ENCODE measurements around the gene NEU1. TPM values are rescaled to one million over a fixed set of nuclear protein-coding genes. Genes with fewer than 3 reads are reported as not detected.

Gene NEU1
- 24.9 to 34.9 TPM (median 25.5 TPM) in 5 replicates for total RNA-seq (2022; extraction: Qiagen RNA extraction; ENCODE audit: low read depth)

DNA sequence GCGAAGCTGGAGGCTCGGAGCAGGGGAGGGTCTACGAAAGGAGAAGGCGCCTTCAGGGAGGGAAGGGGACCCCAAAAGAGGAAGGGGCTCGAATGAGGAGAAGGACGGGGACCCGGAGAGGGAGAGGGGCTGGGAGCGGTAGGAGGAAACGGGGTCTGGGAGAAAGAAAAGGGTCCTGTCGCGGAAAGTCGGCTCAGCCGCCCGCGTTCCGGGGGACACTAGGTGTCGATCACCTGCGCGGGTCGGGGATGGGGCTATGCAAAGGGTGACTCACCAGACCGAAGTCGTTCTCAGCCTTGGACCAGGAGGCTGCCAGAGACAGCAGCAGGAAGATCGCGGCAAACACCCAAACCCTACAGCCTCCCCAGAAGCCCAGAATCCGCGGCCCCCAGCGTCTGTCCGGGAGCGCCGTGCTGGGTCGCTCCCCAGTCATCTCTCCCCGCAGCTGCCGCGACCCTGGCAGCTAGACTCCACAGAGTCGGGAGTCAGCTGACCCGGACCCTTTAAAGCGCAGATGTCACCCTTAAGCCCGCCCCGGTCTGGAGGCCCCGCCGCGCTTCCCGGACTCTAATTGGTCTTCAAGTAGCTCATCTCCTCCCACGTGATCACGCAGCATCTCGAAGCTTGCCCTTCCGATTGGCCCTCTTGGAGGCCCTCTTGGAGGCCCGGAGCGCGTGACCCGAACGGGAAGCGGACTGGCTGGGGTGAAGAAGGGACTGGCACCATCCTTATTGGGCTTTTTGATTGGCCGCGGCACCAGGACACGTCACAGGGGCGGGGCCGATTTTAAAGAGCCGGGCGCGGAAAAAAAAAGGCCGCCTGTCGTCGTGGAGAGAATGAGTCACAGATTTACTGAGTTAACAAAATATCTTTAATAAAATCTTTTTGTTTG lies at the start of gene NEU1:
TSS of gene NEU1 (minus strand) at position 478 of the 892 bp plus-strand sequence. CDS start at position 433, 45 bp downstream.

GRCh38 chr6:31901953-31902643 lies 39.5 kb upstream of the NEU1 start, which contains the start of gene ZBTB12:
ZBTB12 (minus strand) TSS chr6:31902086; CDS start chr6:31901305, 781 bp downstream.

DNA sequence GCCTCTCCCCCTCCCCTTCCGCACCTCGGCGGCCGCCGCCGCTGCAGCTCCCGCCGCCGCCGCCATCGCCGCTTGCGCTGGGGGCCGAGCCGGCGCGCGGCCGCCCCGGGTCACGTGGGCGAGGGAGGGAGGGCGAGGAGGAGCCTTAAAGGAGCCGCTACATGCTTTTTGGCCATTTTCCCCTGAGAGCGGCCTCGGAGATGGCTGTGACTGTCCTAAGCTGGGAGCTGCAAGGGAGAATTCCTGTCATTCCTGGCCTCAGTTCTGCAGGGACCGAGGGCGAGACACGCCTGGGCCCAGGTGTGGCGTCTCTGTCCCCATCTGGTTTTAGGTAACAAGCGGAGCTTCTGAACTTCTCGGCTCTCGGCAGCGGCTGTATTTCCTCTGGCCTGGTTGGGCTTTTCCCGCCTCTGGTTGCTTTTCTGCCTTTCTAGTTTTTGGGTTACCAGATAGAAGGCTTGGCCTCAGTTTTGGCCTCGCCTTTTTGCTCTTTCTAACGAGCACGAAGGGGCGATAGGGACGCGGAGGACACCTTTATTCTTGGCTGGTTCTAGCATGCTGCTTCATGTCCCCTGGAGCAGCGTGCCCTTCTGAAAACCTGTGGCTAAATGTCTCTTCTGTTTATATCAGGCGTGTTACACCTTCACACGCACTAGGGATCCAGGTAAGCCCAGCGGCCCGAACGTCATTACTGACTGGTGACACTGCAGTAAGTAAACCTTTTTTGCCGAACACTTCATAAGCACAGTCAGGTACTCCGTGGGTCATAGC lies 35.2 kb upstream of the NEU1 start, which contains the start of gene EHMT2:
TSS of gene EHMT2 (minus strand) at position 87 of the 771 bp plus-strand sequence. CDS start at position 66, 21 bp downstream.

GRCh38 chr6:31878726-31879125 lies 16.1 kb upstream of the NEU1 start, which contains the start of gene SLC44A4:
SLC44A4 (minus strand) TSS chr6:31878997; CDS start chr6:31878980, 17 bp downstream.

DNA sequence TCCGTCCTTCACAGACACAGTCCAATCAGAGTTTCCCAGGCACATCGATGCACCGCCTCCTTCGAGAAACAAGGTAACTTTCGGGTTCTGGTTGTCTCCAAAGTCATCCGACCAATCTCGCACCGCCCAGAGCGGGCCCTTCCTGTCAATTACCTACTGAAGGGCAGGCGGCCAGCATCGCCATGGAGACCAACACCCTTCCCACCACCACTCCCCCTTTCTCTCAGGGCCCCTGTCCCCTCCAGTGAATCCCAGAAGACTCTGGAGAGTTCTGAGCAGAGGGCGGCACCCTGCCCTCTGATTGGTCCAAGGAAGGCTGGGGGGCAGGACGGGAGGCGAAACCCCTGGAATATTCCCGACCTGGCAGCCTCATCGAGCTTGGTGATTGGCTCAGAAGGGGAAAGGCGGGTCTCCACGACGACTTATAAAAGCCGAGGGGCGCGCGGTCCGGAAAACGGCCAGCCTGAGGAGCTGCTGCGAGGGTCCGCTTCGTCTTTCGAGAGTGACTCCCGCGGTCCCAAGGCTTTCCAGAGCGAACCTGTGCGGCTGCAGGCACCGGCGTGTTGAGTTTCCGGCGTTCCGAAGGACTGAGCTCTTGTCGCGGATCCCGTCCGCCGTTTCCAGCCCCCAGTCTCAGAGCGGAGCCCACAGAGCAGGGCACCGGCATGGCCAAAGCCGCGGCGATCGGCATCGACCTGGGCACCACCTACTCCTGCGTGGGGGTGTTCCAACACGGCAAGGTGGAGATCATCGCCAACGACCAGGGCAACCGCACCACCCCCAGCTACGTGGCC lies 35.1 kb downstream of the NEU1 start, which contains the start of gene HSPA1B:
TSS of gene HSPA1B (plus strand) at position 453 of the 794 bp plus-strand sequence. CDS start at position 666, 213 bp downstream.

GRCh38 chr6:31815025-31815838 lies 47.4 kb downstream of the NEU1 start, which contains the start of the genes HSPA1A and HSPA1L:
HSPA1A (plus strand) TSS chr6:31815543; CDS start chr6:31815757, 214 bp downstream.
HSPA1L (minus strand) TSS chr6:31815283; CDS start chr6:31811972, 3,311 bp downstream.

Other genes starting within 250 kb of the NEU1 start
- gene AIF1, start 247.6 kb downstream of the NEU1 start, total RNA-seq (2022; extraction: Qiagen RNA extraction; ENCODE audit: low read depth), result not detected in 5 replicates
- 66.6 to 89.8 TPM (median 85.0 TPM) in 5 replicates for gene PRRC2A, start 242.1 kb downstream of the NEU1 start, total RNA-seq (2022; extraction: Qiagen RNA extraction; ENCODE audit: low read depth)
- 114 to 149 TPM (median 138 TPM) in 5 replicates for gene BAG6, start 210.2 kb downstream of the NEU1 start, total RNA-seq (2022; extraction: Qiagen RNA extraction; ENCODE audit: low read depth)
- gene APOM, start 206.9 kb downstream of the NEU1 start, total RNA-seq (2022; extraction: Qiagen RNA extraction; ENCODE audit: low read depth), result 2.6 to 4.5 TPM (median 3.1 TPM) in 5 replicates
- 10.6 to 12.7 TPM (median 12.1 TPM) in 5 replicates for gene C6orf47, start 202.0 kb downstream of the NEU1 start, total RNA-seq (2022; extraction: Qiagen RNA extraction; ENCODE audit: low read depth)
- gene GPANK1, start 197.8 kb downstream of the NEU1 start, total RNA-seq (2022; extraction: Qiagen RNA extraction; ENCODE audit: low read depth), result 8.2 to 10.4 TPM (median 9.7 TPM) in 5 replicates
- 167 to 186 TPM (median 177 TPM) in 5 replicates for gene CSNK2B, start 196.7 kb downstream of the NEU1 start, total RNA-seq (2022; extraction: Qiagen RNA extraction; ENCODE audit: low read depth)
- gene LY6G5B, start 192.8 kb downstream of the NEU1 start, total RNA-seq (2022; extraction: Qiagen RNA extraction; ENCODE audit: low read depth), result 3.6 to 5.4 TPM (median 4.3 TPM) in 5 replicates
- gene LY6G5C, start 181.8 kb downstream of the NEU1 start, total RNA-seq (2022; extraction: Qiagen RNA extraction; ENCODE audit: low read depth), result 1.3 to 2.5 TPM (median 1.7 TPM) in 5 replicates
- 12.8 to 19.4 TPM (median 18.7 TPM) in 5 replicates for gene ABHD16A, start 159.5 kb downstream of the NEU1 start, total RNA-seq (2022; extraction: Qiagen RNA extraction; ENCODE audit: low read depth)
- gene LY6G6F, start 156.0 kb downstream of the NEU1 start, total RNA-seq (2022; extraction: Qiagen RNA extraction; ENCODE audit: low read depth), result not detected in 5 replicates
- not detected in 5 replicates for gene LY6G6D, start 147.5 kb downstream of the NEU1 start, total RNA-seq (2022; extraction: Qiagen RNA extraction; ENCODE audit: low read depth)
- 0.14 TPM in 1 of 5 replicates, not detected in the others for gene LY6G6C, start 141.1 kb downstream of the NEU1 start, total RNA-seq (2022; extraction: Qiagen RNA extraction; ENCODE audit: low read depth)
- not detected in 5 replicates for gene MPIG6B, start 139.4 kb downstream of the NEU1 start, total RNA-seq (2022; extraction: Qiagen RNA extraction; ENCODE audit: low read depth)
- gene DDAH2, start 133.5 kb downstream of the NEU1 start, total RNA-seq (2022; extraction: Qiagen RNA extraction; ENCODE audit: low read depth), result 26.8 to 31.8 TPM (median 27.9 TPM) in 5 replicates
- gene CLIC1, start 126.3 kb downstream of the NEU1 start, total RNA-seq (2022; extraction: Qiagen RNA extraction; ENCODE audit: low read depth), result 486 to 498 TPM (median 493 TPM) in 5 replicates
- 10.5 to 13.8 TPM (median 12.5 TPM) in 5 replicates for gene MSH5, start 122.8 kb downstream of the NEU1 start, total RNA-seq (2022; extraction: Qiagen RNA extraction; ENCODE audit: low read depth)
- 1.6 to 3.9 TPM (median 3.7 TPM) in 5 replicates for gene SAPCD1, start 100.2 kb downstream of the NEU1 start, total RNA-seq (2022; extraction: Qiagen RNA extraction; ENCODE audit: low read depth)
- gene VWA7, start 85.5 kb downstream of the NEU1 start, total RNA-seq (2022; extraction: Qiagen RNA extraction; ENCODE audit: low read depth), result 1.2 to 2.0 TPM (median 1.5 TPM) in 5 replicates
- 47.4 to 59.1 TPM (median 53.3 TPM) in 5 replicates for gene VARS1, start 67.1 kb downstream of the NEU1 start, total RNA-seq (2022; extraction: Qiagen RNA extraction; ENCODE audit: low read depth)
- 52.2 to 66.7 TPM (median 61.9 TPM) in 5 replicates for gene LSM2, start 55.9 kb downstream of the NEU1 start, total RNA-seq (2022; extraction: Qiagen RNA extraction; ENCODE audit: low read depth)
- 0.82 to 1.5 TPM (median 1.3 TPM) in 5 replicates for gene HSPA1L, start 47.5 kb downstream of the NEU1 start, total RNA-seq (2022; extraction: Qiagen RNA extraction; ENCODE audit: low read depth)
- 148 to 264 TPM (median 205 TPM) in 5 replicates for gene HSPA1A, start 47.3 kb downstream of the NEU1 start, total RNA-seq (2022; extraction: Qiagen RNA extraction; ENCODE audit: low read depth)
- 116 to 191 TPM (median 162 TPM) in 5 replicates for gene HSPA1B, start 35.1 kb downstream of the NEU1 start, total RNA-seq (2022; extraction: Qiagen RNA extraction; ENCODE audit: low read depth)
- gene SLC44A4, start 16.2 kb upstream of the NEU1 start, total RNA-seq (2022; extraction: Qiagen RNA extraction; ENCODE audit: low read depth), result 0.05 to 0.21 TPM in 2 of 5 replicates, not detected in the others
- gene EHMT2, start 34.9 kb upstream of the NEU1 start, total RNA-seq (2022; extraction: Qiagen RNA extraction; ENCODE audit: low read depth), result 23.1 to 27.6 TPM (median 27.1 TPM) in 5 replicates
- gene ZBTB12, start 39.3 kb upstream of the NEU1 start, total RNA-seq (2022; extraction: Qiagen RNA extraction; ENCODE audit: low read depth), result 3.1 to 4.0 TPM (median 3.5 TPM) in 5 replicates
- 0.07 to 0.43 TPM (median 0.23 TPM) in 5 replicates for gene C2, start 64.9 kb upstream of the NEU1 start, total RNA-seq (2022; extraction: Qiagen RNA extraction; ENCODE audit: low read depth)
- gene CFB, start 83.3 kb upstream of the NEU1 start, total RNA-seq (2022; extraction: Qiagen RNA extraction; ENCODE audit: low read depth), result 1.6 to 3.3 TPM (median 2.4 TPM) in 5 replicates
- gene NELFE, start 96.2 kb upstream of the NEU1 start, total RNA-seq (2022; extraction: Qiagen RNA extraction; ENCODE audit: low read depth), result 73.9 to 80.8 TPM (median 79.3 TPM) in 5 replicates
- gene SKIC2, start 96.4 kb upstream of the NEU1 start, total RNA-seq (2022; extraction: Qiagen RNA extraction; ENCODE audit: low read depth), result 16.7 to 25.7 TPM (median 25.0 TPM) in 5 replicates
- 10.4 to 12.0 TPM (median 11.0 TPM) in 5 replicates for gene DXO, start 109.3 kb upstream of the NEU1 start, total RNA-seq (2022; extraction: Qiagen RNA extraction; ENCODE audit: low read depth)
- gene C4A, start 119.2 kb upstream of the NEU1 start, total RNA-seq (2022; extraction: Qiagen RNA extraction; ENCODE audit: low read depth), result 0.87 to 1.7 TPM (median 0.93 TPM) in 5 replicates
- 0.53 to 1.4 TPM (median 1.1 TPM) in 5 replicates for gene C4B, start 152.0 kb upstream of the NEU1 start, total RNA-seq (2022; extraction: Qiagen RNA extraction; ENCODE audit: low read depth)
- 0.08 TPM in 1 of 5 replicates, not detected in the others for gene CYP21A2, start 175.6 kb upstream of the NEU1 start, total RNA-seq (2022; extraction: Qiagen RNA extraction; ENCODE audit: low read depth)
- gene TNXB, start 246.5 kb upstream of the NEU1 start, total RNA-seq (2022; extraction: Qiagen RNA extraction; ENCODE audit: low read depth), result 0.42 to 1.3 TPM (median 0.65 TPM) in 5 replicates

Measured in A549 treated with GW870086 at 1 μM for 4 hours (cell line).